Left cardiac atrium (tissue), 4 donors: ENCODE measurements around the gene EXTL2. TPM values are rescaled to one million over a fixed set of nuclear protein-coding genes. Genes with fewer than 3 reads are reported as not detected.
"Not testable (repeated sequence)": the region's sequence is repeated elsewhere in the genome, so short reads cannot be mapped to it uniquely, and the experiment has no call there.

Experiments used
- ATAC-seq, 2 donors: fragments of 200-7000 bp; cut with Tn5 transposase; one replicate each; pipeline ENCODE4 v1.9.1; 2020; ENCODE audit warnings: mild to moderate bottlenecking in 2 of 2, moderate library complexity in 2 of 2
- DNase-seq: peaks from one replicate; pipeline ENCODE4 v3.0.0-alpha.2; 2020
- intact Hi-C, 2 donors: fragments of 100-400 bp; cut with DNase I; formaldehyde crosslinking; loops; one replicate each; pipeline versions ENCODE4 v1.14.1 to v1.15.1; 2022 to 2023
- total RNA-seq, 2 donors: library from RNA; stranded (reverse); fragmentation: NEBNext Ultra II Directional; extraction: Animal tissue kit (Norgen Biotek cat#: 25700); gene quantifications; one replicate each; pipeline ENCODE4 v1.2.1, GENCODE V29; 2021
- donor health status: DM: no; HTN: yes; CAD: no.
- donor health status: DM: no; HTN: yes; CAD: no; lungs with severe emphysema.
- donor health status: DM: yes; HTN: yes; CAD: no.
- donor health status: Dilated cardiomyopathy.

EXTL2 gene
- total RNA-seq, 2 donors from 2014 or later = 6.7 to 10.9 TPM

GRCh38 chr1:100905181-100905580 lies 10.5 kb upstream of the EXTL2 start:
- no peak for DNase-seq
- intact Hi-C loops = no loop called here
- ATAC-seq = no peak

GRCh38 chr1:100904528-100904927 lies 9.9 kb upstream of the EXTL2 start:
- no peak for ATAC-seq
- intact Hi-C loops = no loop called here
- no peak for DNase-seq

GRCh38 chr1:100903777-100904176 lies 9.1 kb upstream of the EXTL2 start:
- DNase-seq (no peak), ATAC-seq (no peak)
- intact Hi-C loops = no loop called here

- DNase-seq (no peak), ATAC-seq (no peak)
- intact Hi-C loops = no loop called here
These were observed 7.7 kb upstream of the EXTL2 start for GRCh38 chr1:100902365-100902764.

- peak; percentile 4 to 11 for ATAC-seq
- peak; percentile 24 for DNase-seq
- intact Hi-C loops = no loop called here
These were observed 1.9 kb upstream of the EXTL2 start for GRCh38 chr1:100896481-100896982.

GRCh38 chr1:100895540-100896480 lies 1.2 kb upstream of the EXTL2 start, which contains the start of gene SLC30A7:
TSS of gene SLC30A7 (plus strand) at chr1:100896090. CDS start at chr1:100896263, 173 bp downstream.
- intact Hi-C loops = no loop called here
- peak; percentile 96 for DNase-seq

GRCh38 chr1:100893718-100894117 lies 924 bp downstream of the EXTL2 start:
- intact Hi-C loops = no loop called here
- no peak for ATAC-seq

More at GRCh38 chr1:100895540-100896480, 1.2 kb upstream of the EXTL2 start, which contains the start of gene SLC30A7:
- ATAC-seq = peak; percentile 96 to 98

GRCh38 chr1:100892554-100892953 lies 2.1 kb downstream of the EXTL2 start:
- no peak for ATAC-seq
- intact Hi-C loops = no loop called here
- no peak for DNase-seq

More at GRCh38 chr1:100893718-100894117, 924 bp downstream of the EXTL2 start:
- no peak for DNase-seq

- DNase-seq (no peak), ATAC-seq (no peak)
- intact Hi-C loops = no loop called here
These were observed 3.3 kb downstream of the EXTL2 start for GRCh38 chr1:100891380-100891779.

GRCh38 chr1:100889869-100890482 lies 4.7 kb downstream of the EXTL2 start:
- DNase-seq, ATAC-seq, intact Hi-C loops: not testable (repeated sequence)

GRCh38 chr1:100889007-100889406 lies 5.6 kb downstream of the EXTL2 start:
- intact Hi-C loops, DNase-seq, ATAC-seq: not testable (repeated sequence)

- no peak for DNase-seq
- no peak for ATAC-seq
- intact Hi-C loops = no loop called here
These were observed 10.7 kb downstream of the EXTL2 start for GRCh38 chr1:100883963-100884362.

- intact Hi-C loops = no loop called here
- DNase-seq = no peak
- ATAC-seq = no peak
These were observed 11.9 kb downstream of the EXTL2 start for GRCh38 chr1:100882698-100883097.

GRCh38 chr1:100881687-100882086 lies 13.0 kb downstream of the EXTL2 start:
- DNase-seq = no peak
- no peak for ATAC-seq
- intact Hi-C loops = no loop called here

- ATAC-seq = no peak
- intact Hi-C loops = no loop called here
These were observed 15.2 kb downstream of the EXTL2 start for GRCh38 chr1:100879422-100879821.

GRCh38 chr1:100876291-100876690 lies 18.4 kb downstream of the EXTL2 start:
- ATAC-seq = no peak
- no peak for DNase-seq
- intact Hi-C loops = no loop called here

More at GRCh38 chr1:100879422-100879821, 15.2 kb downstream of the EXTL2 start:
- no peak for DNase-seq

GRCh38 chr1:100875228-100875627 lies 19.4 kb downstream of the EXTL2 start:
- ATAC-seq (no peak), DNase-seq (no peak)
- intact Hi-C loops = no loop called here

GRCh38 chr1:100874433-100874832 lies 20.2 kb downstream of the EXTL2 start:
- DNase-seq (no peak), ATAC-seq (no peak)
- intact Hi-C loops = no loop called here

- intact Hi-C loops = loop anchor here (2.0 to 10.0 kb wide), 3 partner anchors 407 to 1055 kb away; no protein-coding TSS in a partner anchor
- no peak for ATAC-seq
- DNase-seq = no peak
These were observed 24.6 kb downstream of the EXTL2 start for GRCh38 chr1:100869996-100870395.
